NCI-H187 treated with DMSO at 0.1 percent for 48 hours (cell line): ENCODE results near the gene SDF4.
"Not testable (repeated sequence)": the region's sequence is repeated elsewhere in the genome, so short reads cannot be mapped to it uniquely, and the experiment has no call there.

Source experiments
- DNase-seq: peaks from one replicate; lab custom pipeline; 2025; lab: John Stamatoyannopoulos, UW

SDF4 gene

GRCh38 chr1:1259951-1260600 is 28.3 kb upstream of the SDF4 start:
- DNase-seq = no peak

GRCh38 chr1:1259540-1259939 is 27.7 kb upstream of the SDF4 start:
- DNase-seq = no peak

GRCh38 chr1:1259119-1259488 is 27.3 kb upstream of the SDF4 start:
- no peak for DNase-seq

- no peak for DNase-seq
These were observed 25.4 kb upstream of the SDF4 start for GRCh38 chr1:1256956-1257871.

- no peak for DNase-seq
These were observed 23.8 kb upstream of the SDF4 start for GRCh38 chr1:1255611-1256010.

- no peak for DNase-seq
These were observed 23.3 kb upstream of the SDF4 start for GRCh38 chr1:1255078-1255477.

GRCh38 chr1:1254667-1254998 is 22.8 kb upstream of the SDF4 start:
- DNase-seq = no peak

GRCh38 chr1:1253972-1254666 is 22.3 kb upstream of the SDF4 start:
- no peak for DNase-seq

- DNase-seq = no peak
These were observed 21.5 kb upstream of the SDF4 start for GRCh38 chr1:1253314-1253713.

GRCh38 chr1:1250786-1251284 is 19.0 kb upstream of the SDF4 start:
- no peak for DNase-seq

GRCh38 chr1:1248009-1248913 is 16.5 kb upstream of the SDF4 start:
- DNase-seq = not testable (repeated sequence)

- DNase-seq = no peak
These were observed 15.6 kb upstream of the SDF4 start for GRCh38 chr1:1247341-1247913.

- no peak for DNase-seq
These were observed 15.0 kb upstream of the SDF4 start, which contains the start of gene C1QTNF12 for GRCh38 chr1:1246577-1247340. TSS of gene C1QTNF12 (minus strand) at chr1:1246722. CDS start at chr1:1246690, 32 bp downstream.

GRCh38 chr1:1245817-1246576 is 14.2 kb upstream of the SDF4 start:
- DNase-seq = no peak

GRCh38 chr1:1245178-1245816 is 13.5 kb upstream of the SDF4 start:
- no peak for DNase-seq

- no peak for DNase-seq
These were observed 12.5 kb upstream of the SDF4 start for GRCh38 chr1:1244192-1244811.

- DNase-seq = no peak
These were observed 12.0 kb upstream of the SDF4 start for GRCh38 chr1:1243807-1244191.

GRCh38 chr1:1243266-1243660 is 11.5 kb upstream of the SDF4 start:
- DNase-seq = no peak
